Endothelial cell of umbilical vein (primary cell): Measurements from ENCODE around the gene SEC14L1. TPM values are rescaled to one million over a fixed set of nuclear protein-coding genes. Genes with fewer than 3 reads are reported as not detected.

Experiments used
- BruUV-seq: library from RNA; stranded (reverse); fragments of 400-500 nt; replicated peaks from 2 replicates; lab custom pipeline; 2021; lab: Mats Ljungman, UMichigan
- CTCF ChIA-PET: fragments of 300-600, 350-600 bp; sonication (Branson Sonifier 250); formaldehyde crosslinking; loops from one replicate; lab custom pipeline; 2021; ENCODE audit warnings: antibody characterized with exemption, inconsistent platforms; lab: Charles Lee
- POLR2A ChIA-PET: fragments of 300-600, 350-600 bp; sonication (Branson Sonifier 250); formaldehyde crosslinking; loops from one replicate; lab custom pipeline; 2021; ENCODE audit warnings: antibody characterized with exemption, inconsistent platforms; lab: Charles Lee
- DNase-seq: peaks from one replicate; pipeline ENCODE4 v3.0.0-alpha.2; 2011; ENCODE audit warnings: low read depth, low spot score
- FAIRE-seq: peaks from 2 replicates; lab custom pipeline; 2011; peaks lifted over from hg19 to GRCh38; lab: Jason Lieb, UNC
- H2AFZ ChIP-seq: 2 replicates; pipeline ENCODE4 v1.6.0; 2012; ENCODE audit warnings: low read depth, low read length, control low read depth, inconsistent platforms
- H3K27ac ChIP-seq: 2 replicates; pipeline ENCODE4 v1.5.1; 2011; ENCODE audit warnings: low read depth, mild to moderate bottlenecking, control low read depth, low read length, moderate library complexity; ENCODE audit not compliant: insufficient read depth
- H3K27me3 ChIP-seq, 2 experiments: 2 replicates each; pipeline versions ENCODE4 v1.6.0 to v1.6.1; 2011; ENCODE audit warnings: low read length in 2 of 2, mixed read lengths in 1 of 2; ENCODE audit not compliant: control insufficient read depth in 2 of 2, insufficient read depth in 2 of 2
- H3K36me3 ChIP-seq, 2 experiments: 2 replicates in 1 of 2; 3 replicates in 1 of 2; pipeline ENCODE4 v1.5.1; 2011; ENCODE audit warnings: low read length in 2 of 2, mild to moderate bottlenecking in 1 of 2, moderate library complexity in 1 of 2; ENCODE audit not compliant: control insufficient read depth in 2 of 2, insufficient read depth in 2 of 2; ENCODE audit errors: extremely low read depth in 1 of 2
- H3K4me1 ChIP-seq: 3 replicates; pipeline ENCODE4 v1.5.1; 2011; ENCODE audit warnings: mild to moderate bottlenecking, low read length; ENCODE audit not compliant: control insufficient read depth, insufficient read depth; ENCODE audit errors: extremely low read depth
- H3K4me2 ChIP-seq: 2 replicates; pipeline ENCODE4 v1.6.1; 2011; ENCODE audit warnings: low read length, control low read depth, mixed read lengths; ENCODE audit not compliant: insufficient read depth
- H3K4me3 ChIP-seq, 3 experiments: fragments of 200-600 bp in 1 of 3; sonication (generic), shearing (Covaris generic) in 1 of 3; replicated peaks in 1 of 3; 2 replicates each; pipeline ENCODE4 v1.5.1; 2011 to 2016; ENCODE audit warnings: control low read depth in 3 of 3, low read length in 3 of 3, mild to moderate bottlenecking in 2 of 3, inconsistent platforms in 1 of 3, low read depth in 1 of 3, moderate library complexity in 1 of 3; ENCODE audit not compliant: insufficient read depth in 1 of 3
- H3K79me2 ChIP-seq: 2 replicates; pipeline ENCODE4 v1.6.0; 2012; ENCODE audit warnings: low read length, inconsistent platforms; ENCODE audit not compliant: control insufficient read depth, insufficient read depth
- H3K9ac ChIP-seq: replicated peaks from 2 replicates; pipeline ENCODE3; 2011; ENCODE audit warnings: low read length, control low read depth; ENCODE audit not compliant: insufficient read depth; ENCODE audit errors: extremely low read depth
- H3K9me1 ChIP-seq: replicated peaks from 3 replicates; pipeline ENCODE4 v1.6.0; 2011; ENCODE audit warnings: mild to moderate bottlenecking, low read length; ENCODE audit not compliant: control insufficient read depth, insufficient read depth; ENCODE audit errors: extremely low read depth
- H3K9me3 ChIP-seq: replicated peaks from 2 replicates; pipeline ENCODE4 v1.5.1; 2012; ENCODE audit warnings: low read length, inconsistent platforms; ENCODE audit not compliant: control insufficient read depth, insufficient read depth
- H4K20me1 ChIP-seq: replicated peaks from 2 replicates; pipeline ENCODE3; 2011; ENCODE audit warnings: mild to moderate bottlenecking, low read length; ENCODE audit not compliant: control insufficient read depth, insufficient read depth; ENCODE audit errors: extremely low read depth
- EZH2 ChIP-seq: IDR thresholded peaks from 2 replicates; pipeline ENCODE4 v1.6.1; 2012; ENCODE audit warnings: borderline replicate concordance, low read depth, mild to moderate bottlenecking, moderate library complexity, low read length, inconsistent platforms; ENCODE audit not compliant: severe bottlenecking
- FOS ChIP-seq: IDR thresholded peaks from 2 replicates; pipeline ENCODE4 v1.6.1; 2011; ENCODE audit warnings: mild to moderate bottlenecking, low read length, moderate library complexity, borderline replicate concordance; ENCODE audit not compliant: insufficient read depth
- GATA2 ChIP-seq: IDR thresholded peaks from 2 replicates; pipeline ENCODE4 v1.7.0; 2011; ENCODE audit warnings: low read depth, mild to moderate bottlenecking, moderate library complexity, mixed read lengths, low read length; ENCODE audit not compliant: insufficient read length, insufficient read depth
- JUN ChIP-seq: IDR thresholded peaks from 2 replicates; pipeline ENCODE4 v1.6.1; 2011; ENCODE audit warnings: borderline replicate concordance, low read depth; ENCODE audit not compliant: insufficient read length, insufficient read depth
- MAX ChIP-seq: IDR thresholded peaks from 2 replicates; pipeline ENCODE4 v1.6.1; 2011; ENCODE audit not compliant: insufficient read depth, insufficient read length
- MYC ChIP-seq: IDR thresholded peaks from one replicate; pipeline ENCODE4 v1.6.1; 2011; ENCODE audit warnings: mild to moderate bottlenecking, low read depth, low read length
- POLR2A ChIP-seq: IDR thresholded peaks from 2 replicates; pipeline ENCODE4 v1.6.1; 2012; ENCODE audit warnings: low read depth, mild to moderate bottlenecking, control low read depth, low read length
- POLR2AphosphoS5 ChIP-seq: IDR thresholded peaks from 2 replicates; pipeline ENCODE4 v1.6.1; 2012; ENCODE audit warnings: low read depth, mild to moderate bottlenecking, control low read depth, low read length, moderate library complexity; ENCODE audit not compliant: insufficient read depth
- dilution Hi-C: fragments of 300-500 bp; cut with MboI; formaldehyde crosslinking; loops from one replicate; pipeline ENCODE4 v1.15.0; 2019; ENCODE audit warnings: low sequenced_read_pairs; ENCODE audit not compliant: extremely low pct_ligation_motif_present
- intact Hi-C: fragments of 100-400 bp; cut with micrococcal nuclease; formaldehyde crosslinking; loops from one replicate; pipeline ENCODE4 v1.10.0; 2022
- polyA plus RNA-seq, 4 experiments: library from polyadenylated mRNA; depleted of rRNA in 3 of 4; stranded (reverse) in 3 of 4; unstranded in 1 of 4; fragments of >200 nt; gene quantifications; 2 replicates each; pipeline versions ENCODE4 v1.2.1 to v1.2.3, GENCODE V29; 2011 to 2012; ENCODE audit warnings: missing spikeins in 1 of 4
- total RNA-seq: library from RNA; stranded (reverse); gene quantifications from 2 replicates; pipeline ENCODE4 v1.2.3, GENCODE V29; 2021
- TF ChIP-seq, protein P1 (sequence below), 2 donors: IDR thresholded peaks; 1 replicate in 1 of 2; 2 replicates in 1 of 2; pipeline ENCODE4 v1.5.1; 2011; ENCODE audit warnings: low read length in 2 of 2, mild to moderate bottlenecking in 2 of 2, moderate library complexity in 2 of 2, control low read depth in 1 of 2, inconsistent platforms in 1 of 2, low read depth in 1 of 2; ENCODE audit not compliant: insufficient read depth in 1 of 2; ENCODE audit errors: extremely low read depth in 1 of 2

SEC14L1 gene
- total and polyA plus RNA-seq, 2 donors (not counting 3 experiments of a cell fraction or from before 2014, with no cell fraction given) = 215 to 631 TPM

DNA sequence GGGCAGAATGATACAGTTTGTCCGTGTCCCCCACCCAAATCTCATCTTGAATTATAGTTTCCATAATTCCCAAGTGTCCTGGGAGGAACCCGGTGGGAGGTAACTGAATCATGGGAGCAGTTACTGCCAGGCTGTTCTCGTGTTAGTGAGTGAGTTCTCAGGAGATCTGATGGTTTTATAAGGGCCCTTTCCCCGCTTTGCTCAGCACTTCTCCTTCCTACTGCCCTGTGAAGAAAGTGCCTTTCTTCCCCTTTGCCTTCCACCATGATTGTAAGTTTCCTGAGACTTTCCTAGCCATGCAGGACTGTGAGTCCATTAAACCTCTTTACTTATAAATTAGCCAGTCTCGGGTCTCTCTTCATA is 28.9 kb upstream of the SEC14L1 start:
- Histone ChIP-seq H3K4me1 (peaks cover 57% of the 10 kb centered on the region), H3K27me3 (no peaks in the 10 kb centered on the region), H3K79me2 (no peaks in the 10 kb centered on the region), H2AFZ (no peak overlapping the region), H3K9me3 (no peaks in the 10 kb centered on the region), H3K27ac (peak overlapping the region; percentile 99), H3K4me3 (no peak overlapping the region), H3K9me1 (no peaks in the 10 kb centered on the region), H4K20me1 (no peaks in the 10 kb centered on the region), H3K36me3 (no peaks in the 10 kb centered on the region), H3K9ac (no peak overlapping the region), H3K4me2 (no peak overlapping the region)
- dilution Hi-C loops (no loop called here), intact Hi-C loops (no loop called here)
- FAIRE-seq = no peak
- ChIA-PET CTCF (no interaction called here), POLR2A (no interaction called here)
- no TSS peak for BruUV-seq
- no peak for DNase-seq
- TF ChIP-seq EZH2 (no peak), JUN (no peak), POLR2A (no peak), FOS (no peak), GATA2 (no peak), MYC (no peak), MAX (no peak), POLR2AphosphoS5 (no peak)
- TF ChIP-seq, protein P1, sequence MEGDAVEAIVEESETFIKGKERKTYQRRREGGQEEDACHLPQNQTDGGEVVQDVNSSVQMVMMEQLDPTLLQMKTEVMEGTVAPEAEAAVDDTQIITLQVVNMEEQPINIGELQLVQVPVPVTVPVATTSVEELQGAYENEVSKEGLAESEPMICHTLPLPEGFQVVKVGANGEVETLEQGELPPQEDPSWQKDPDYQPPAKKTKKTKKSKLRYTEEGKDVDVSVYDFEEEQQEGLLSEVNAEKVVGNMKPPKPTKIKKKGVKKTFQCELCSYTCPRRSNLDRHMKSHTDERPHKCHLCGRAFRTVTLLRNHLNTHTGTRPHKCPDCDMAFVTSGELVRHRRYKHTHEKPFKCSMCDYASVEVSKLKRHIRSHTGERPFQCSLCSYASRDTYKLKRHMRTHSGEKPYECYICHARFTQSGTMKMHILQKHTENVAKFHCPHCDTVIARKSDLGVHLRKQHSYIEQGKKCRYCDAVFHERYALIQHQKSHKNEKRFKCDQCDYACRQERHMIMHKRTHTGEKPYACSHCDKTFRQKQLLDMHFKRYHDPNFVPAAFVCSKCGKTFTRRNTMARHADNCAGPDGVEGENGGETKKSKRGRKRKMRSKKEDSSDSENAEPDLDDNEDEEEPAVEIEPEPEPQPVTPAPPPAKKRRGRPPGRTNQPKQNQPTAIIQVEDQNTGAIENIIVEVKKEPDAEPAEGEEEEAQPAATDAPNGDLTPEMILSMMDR (IDR thresholded peaks at IDR 0.05; ENCODE audit: extremely low read depth in 1 of 2, insufficient read depth in 1 of 2, low read depth in 1 of 2, low read length in 2 of 2) = no peak
